DND-41 (cell line): Measurements from ENCODE around the gene DIAPH2.

ENCODE experiments used
- ATAC-seq: fragments of 200-7000 bp; cut with Tn5 transposase; 3 replicates; pipeline ENCODE4 v1.9.1; 2021; ENCODE audit warnings: low read depth; ENCODE audit not compliant: insufficient read depth
- DNase-seq: peaks from one replicate; pipeline ENCODE4 v3.0.0-alpha.2; 2020
- H2AFZ ChIP-seq: 2 replicates; pipeline ENCODE4 v1.6.0; 2012; ENCODE audit warnings: low read depth, low read length
- H3K27ac ChIP-seq: 2 replicates; pipeline ENCODE4 v1.5.1; 2012; ENCODE audit warnings: low read length, inconsistent platforms
- H3K27me3 ChIP-seq: fragments of 200-600 bp; sonication (generic); 2 replicates; pipeline ENCODE4 v1.6.0; 2012; ENCODE audit warnings: low read length, mild to moderate bottlenecking, inconsistent platforms; ENCODE audit not compliant: insufficient read depth, poor library complexity
- H3K36me3 ChIP-seq: 2 replicates; pipeline ENCODE4 v1.5.1; 2012; ENCODE audit warnings: low read length, inconsistent platforms; ENCODE audit not compliant: insufficient read depth
- H3K4me1 ChIP-seq: 2 replicates; pipeline ENCODE4 v1.5.1; 2012; ENCODE audit warnings: mild to moderate bottlenecking, low read length; ENCODE audit not compliant: insufficient read depth
- H3K4me2 ChIP-seq: 2 replicates; pipeline ENCODE4 v1.6.0; 2012; ENCODE audit warnings: mild to moderate bottlenecking, moderate library complexity, low read length, inconsistent platforms; ENCODE audit not compliant: insufficient read depth
- H3K4me3 ChIP-seq, 2 experiments: fragments of 200-600 bp in 1 of 2; shearing (Covaris generic) in 1 of 2; 2 replicates each; pipeline ENCODE4 v1.5.1; 2012 to 2016; ENCODE audit warnings: inconsistent platforms in 2 of 2, low read length in 2 of 2, mild to moderate bottlenecking in 2 of 2, low read depth in 1 of 2, moderate library complexity in 1 of 2
- H3K79me2 ChIP-seq: 2 replicates; pipeline ENCODE4 v1.6.0; 2012; ENCODE audit warnings: low read length, inconsistent platforms; ENCODE audit not compliant: insufficient read depth
- H3K9ac ChIP-seq: 2 replicates; pipeline ENCODE4 v1.6.0; 2012; ENCODE audit warnings: low read depth, mild to moderate bottlenecking, inconsistent platforms, low read length, moderate library complexity
- H3K9me3 ChIP-seq: 2 replicates; pipeline ENCODE4 v1.5.1; 2012; ENCODE audit warnings: low read length, moderate library complexity, mild to moderate bottlenecking, inconsistent platforms; ENCODE audit not compliant: insufficient read depth, severe bottlenecking
- H4K20me1 ChIP-seq: 2 replicates; pipeline ENCODE4 v1.6.0; 2012; ENCODE audit warnings: low read length; ENCODE audit not compliant: insufficient read depth
- EZH2 ChIP-seq: IDR thresholded peaks from 3 replicates; pipeline ENCODE4 v1.6.1; 2012; ENCODE audit warnings: borderline replicate concordance, low read depth, mild to moderate bottlenecking, moderate library complexity, low read length, inconsistent platforms; ENCODE audit not compliant: severe bottlenecking
- TF ChIP-seq, protein P1 (sequence below): IDR thresholded peaks from 2 replicates; pipeline ENCODE4 v1.5.1; 2012; ENCODE audit warnings: borderline replicate concordance, low read length, moderate library complexity, mild to moderate bottlenecking; ENCODE audit not compliant: poor library complexity, severe bottlenecking; ENCODE audit errors: extremely low read depth

The DIAPH2 gene

DNA sequence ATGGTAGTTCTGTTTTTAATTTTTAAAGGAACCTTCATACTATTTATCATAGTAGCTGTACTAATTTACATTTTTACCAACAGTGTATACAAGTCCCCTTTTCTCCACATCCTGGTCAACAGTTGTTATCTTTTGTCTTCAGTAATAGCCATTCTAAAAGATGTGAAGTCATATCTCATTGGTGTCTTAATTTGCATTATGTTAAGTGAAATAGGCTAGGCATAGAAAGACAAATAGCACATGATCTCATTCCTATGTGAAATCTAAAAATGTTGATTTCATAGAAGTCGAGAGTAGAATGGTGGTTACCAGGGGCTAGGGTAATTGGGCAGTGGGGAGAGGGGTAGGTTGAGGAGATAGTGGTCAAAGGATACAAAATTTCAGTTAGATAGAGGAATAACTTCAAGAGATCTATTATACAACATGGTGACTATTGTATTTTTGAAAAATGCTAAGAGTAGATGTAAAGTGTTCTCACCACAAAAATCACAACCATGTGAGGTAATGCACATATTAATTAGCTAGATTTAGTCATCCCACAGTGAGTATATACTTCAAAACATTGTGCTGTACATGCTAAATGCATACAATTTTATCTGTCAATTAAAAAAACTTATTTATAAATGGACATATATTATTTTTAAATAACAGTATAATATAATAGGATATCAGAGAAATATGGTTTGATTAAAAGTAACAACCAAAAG is 58.9 kb downstream of the DIAPH2 start:
- H3K4me2 ChIP-seq: no peak overlapping the region
- no peaks in the 10 kb centered on the region for H3K9me3 ChIP-seq
- DNase-seq (no peak), ATAC-seq (no peak)
- no peaks in the 10 kb centered on the region for H3K27me3 ChIP-seq
- H3K9ac ChIP-seq: no peak overlapping the region
- no peak overlapping the region for H3K27ac ChIP-seq
- H2AFZ ChIP-seq: no peak overlapping the region
- H3K36me3 ChIP-seq: peaks cover 4% of the 10 kb centered on the region; the same call in 1 of the 2 replicates
- no peak overlapping the region for H3K4me3 ChIP-seq
- H3K4me1 ChIP-seq: no peaks in the 10 kb centered on the region
- H4K20me1 ChIP-seq: no peaks in the 10 kb centered on the region
- no peaks in the 10 kb centered on the region for H3K79me2 ChIP-seq
- TF ChIP-seq, protein P1, sequence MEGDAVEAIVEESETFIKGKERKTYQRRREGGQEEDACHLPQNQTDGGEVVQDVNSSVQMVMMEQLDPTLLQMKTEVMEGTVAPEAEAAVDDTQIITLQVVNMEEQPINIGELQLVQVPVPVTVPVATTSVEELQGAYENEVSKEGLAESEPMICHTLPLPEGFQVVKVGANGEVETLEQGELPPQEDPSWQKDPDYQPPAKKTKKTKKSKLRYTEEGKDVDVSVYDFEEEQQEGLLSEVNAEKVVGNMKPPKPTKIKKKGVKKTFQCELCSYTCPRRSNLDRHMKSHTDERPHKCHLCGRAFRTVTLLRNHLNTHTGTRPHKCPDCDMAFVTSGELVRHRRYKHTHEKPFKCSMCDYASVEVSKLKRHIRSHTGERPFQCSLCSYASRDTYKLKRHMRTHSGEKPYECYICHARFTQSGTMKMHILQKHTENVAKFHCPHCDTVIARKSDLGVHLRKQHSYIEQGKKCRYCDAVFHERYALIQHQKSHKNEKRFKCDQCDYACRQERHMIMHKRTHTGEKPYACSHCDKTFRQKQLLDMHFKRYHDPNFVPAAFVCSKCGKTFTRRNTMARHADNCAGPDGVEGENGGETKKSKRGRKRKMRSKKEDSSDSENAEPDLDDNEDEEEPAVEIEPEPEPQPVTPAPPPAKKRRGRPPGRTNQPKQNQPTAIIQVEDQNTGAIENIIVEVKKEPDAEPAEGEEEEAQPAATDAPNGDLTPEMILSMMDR: no peak
- TF ChIP-seq EZH2: no peak

DNA sequence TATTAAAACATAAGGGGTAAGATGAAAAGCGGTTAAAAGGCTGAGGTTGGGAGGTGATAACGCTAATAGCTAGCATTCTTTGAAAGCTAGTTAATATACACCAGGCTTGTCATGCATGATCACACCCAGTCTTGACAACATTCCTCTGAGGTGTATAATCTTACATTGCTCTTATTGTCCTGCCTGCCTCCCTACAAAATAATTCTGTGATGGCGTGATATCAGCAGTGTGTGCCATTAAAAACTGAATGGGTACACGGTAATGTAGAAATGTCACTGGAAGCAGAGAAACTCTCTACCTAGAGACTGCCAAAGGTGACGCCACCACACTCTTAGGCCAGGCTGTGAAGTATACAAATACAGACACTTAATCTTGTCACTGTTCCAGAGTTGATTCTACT is 68.1 kb downstream of the DIAPH2 start:
- Histone ChIP-seq H3K27me3 (no peaks in the 10 kb centered on the region), H3K9ac (no peak overlapping the region), H3K36me3 (no peaks in the 10 kb centered on the region), H3K4me3 (no peak overlapping the region), H3K27ac (no peak overlapping the region), H2AFZ (no peak overlapping the region), H3K4me1 (no peaks in the 10 kb centered on the region), H4K20me1 (no peaks in the 10 kb centered on the region), H3K4me2 (no peak overlapping the region), H3K79me2 (no peaks in the 10 kb centered on the region), H3K9me3 (no peaks in the 10 kb centered on the region)
- no peak for TF ChIP-seq EZH2
- TF ChIP-seq, protein P1: no peak
- ATAC-seq (no peak), DNase-seq (no peak)

DNA sequence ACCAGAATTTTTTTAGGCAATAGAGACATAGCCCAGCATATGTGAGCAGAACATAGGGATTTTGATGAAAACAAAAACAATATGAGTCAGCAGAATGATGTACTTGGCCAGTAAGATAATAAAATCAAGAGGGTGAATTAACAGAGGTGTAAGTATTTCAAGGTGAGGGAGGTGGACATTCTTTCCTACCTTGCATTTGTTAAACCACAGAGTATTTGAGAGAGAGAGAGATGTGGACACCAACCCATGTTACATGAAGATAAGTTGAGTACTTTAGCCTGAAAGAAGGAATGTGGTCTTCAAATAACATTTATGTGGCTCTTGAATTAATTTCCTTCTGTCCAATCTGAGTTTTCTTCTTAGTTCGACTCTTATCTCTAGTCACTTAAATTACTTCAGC is 68.6 kb downstream of the DIAPH2 start:
- ATAC-seq: no peak
- H3K9me3 ChIP-seq: no peaks in the 10 kb centered on the region

More for the DNA sequence above, 68.6 kb downstream of the DIAPH2 start:
- no peak overlapping the region for H2AFZ ChIP-seq
- H3K4me1 ChIP-seq: no peaks in the 10 kb centered on the region
- no peak for TF ChIP-seq EZH2
- TF ChIP-seq, protein P1: no peak
- DNase-seq: no peak
- no peak overlapping the region for H3K4me2 ChIP-seq
- no peak overlapping the region for H3K27ac ChIP-seq
- H3K4me3 ChIP-seq: no peak overlapping the region
- no peaks in the 10 kb centered on the region for H3K27me3 ChIP-seq
- no peak overlapping the region for H3K9ac ChIP-seq
- H4K20me1 ChIP-seq: no peaks in the 10 kb centered on the region
- no peaks in the 10 kb centered on the region for H3K79me2 ChIP-seq
- no peaks in the 10 kb centered on the region for H3K36me3 ChIP-seq
